Subcutaneous abdominal adipose tissue (tissue), 5 donors: ENCODE results near the gene STUB1.

Experiments
- H3K27ac ChIP-seq: one replicate; pipeline ENCODE4 v1.7.0; 2013; ENCODE audit warnings: low read depth, mild to moderate bottlenecking, inconsistent platforms, low read length, moderate library complexity
- H3K27me3 ChIP-seq, 5 donors: one replicate each; pipeline ENCODE4 v1.7.0; 2013; ENCODE audit warnings: low read length in 5 of 5, inconsistent platforms in 1 of 5; ENCODE audit not compliant: control insufficient read depth in 5 of 5, insufficient read depth in 4 of 5
- H3K36me3 ChIP-seq, 5 donors: one replicate each; pipeline ENCODE4 v1.7.0; 2013; ENCODE audit warnings: low read length in 5 of 5; ENCODE audit not compliant: control insufficient read depth in 5 of 5, insufficient read depth in 5 of 5
- H3K4me1 ChIP-seq, 5 donors: one replicate each; pipeline ENCODE4 v1.7.0; 2013; ENCODE audit warnings: low read length in 5 of 5, mild to moderate bottlenecking in 3 of 5, moderate library complexity in 1 of 5; ENCODE audit not compliant: control insufficient read depth in 5 of 5, insufficient read depth in 5 of 5
- H3K4me3 ChIP-seq, 5 donors: one replicate each; pipeline ENCODE4 v1.7.0; 2013; ENCODE audit warnings: low read length in 5 of 5, low read depth in 1 of 5
- H3K9ac ChIP-seq, 5 donors: one replicate each; pipeline ENCODE4 v1.7.0; 2013; ENCODE audit warnings: low read length in 5 of 5, mild to moderate bottlenecking in 4 of 5, moderate library complexity in 3 of 5
- H3K9me3 ChIP-seq, 5 donors: one replicate each; pipeline ENCODE4 v1.7.0; 2013; ENCODE audit warnings: low read length in 5 of 5; ENCODE audit not compliant: control insufficient read depth in 5 of 5
- donor health status: healthy.
- donor health status: healthy.
- donor health status: healthy.
- donor health status: healthy.
- donor health status: healthy.

STUB1 gene

DNA sequence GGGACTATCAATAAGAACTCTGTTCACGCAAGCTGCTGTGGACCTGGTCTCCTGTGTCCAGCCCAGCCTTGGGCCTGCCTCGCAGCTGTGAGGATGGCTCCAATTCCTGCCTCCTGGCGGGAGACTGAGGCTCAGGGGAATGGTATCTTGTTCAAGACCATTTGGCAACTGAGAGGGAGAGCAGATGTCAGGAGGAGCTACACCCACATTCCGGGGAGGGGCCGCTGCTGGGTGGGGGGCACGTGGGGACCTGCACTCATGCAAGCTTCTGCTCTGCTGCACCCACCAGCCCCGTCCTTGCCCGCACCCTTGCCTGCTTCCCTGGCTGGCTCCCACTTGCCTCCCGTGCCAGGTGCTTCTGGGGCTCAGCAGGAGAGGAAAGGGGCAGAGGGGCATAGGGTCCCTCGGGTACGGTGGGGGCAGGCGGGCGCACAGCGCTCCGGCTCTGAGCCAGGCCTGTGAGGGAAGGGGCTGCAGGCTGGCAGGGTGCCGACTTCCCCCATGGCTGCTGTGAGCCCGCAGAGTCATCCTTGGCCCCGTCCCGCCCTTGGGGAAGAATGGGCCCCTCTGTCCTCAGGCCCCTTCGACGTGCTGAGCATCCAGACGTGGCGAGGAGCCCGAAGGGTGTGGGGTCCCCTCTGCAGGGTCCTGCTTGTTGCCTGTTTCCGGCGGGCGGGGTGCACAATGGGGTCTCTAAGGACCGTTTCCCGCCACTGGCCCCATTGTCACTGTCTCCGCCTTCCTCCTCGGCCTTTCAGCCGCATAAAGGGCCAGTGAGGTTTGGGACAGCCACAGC lies 37.4 kb downstream of the STUB1 start:
- H3K36me3 ChIP-seq: no peaks in the 10 kb centered on the region
- H3K27me3 ChIP-seq: peaks cover 4 to 12% (median 5%) of the 10 kb centered on the region in 5 donors
- H3K9ac ChIP-seq: no peak overlapping the region
- H3K4me1 ChIP-seq: peaks cover 0 to 53% (median 38%) of the 10 kb centered on the region in 5 donors
- no peak overlapping the region for H3K4me3 ChIP-seq
- H3K9me3 ChIP-seq: no peaks in the 10 kb centered on the region
- no peak overlapping the region for H3K27ac ChIP-seq

DNA sequence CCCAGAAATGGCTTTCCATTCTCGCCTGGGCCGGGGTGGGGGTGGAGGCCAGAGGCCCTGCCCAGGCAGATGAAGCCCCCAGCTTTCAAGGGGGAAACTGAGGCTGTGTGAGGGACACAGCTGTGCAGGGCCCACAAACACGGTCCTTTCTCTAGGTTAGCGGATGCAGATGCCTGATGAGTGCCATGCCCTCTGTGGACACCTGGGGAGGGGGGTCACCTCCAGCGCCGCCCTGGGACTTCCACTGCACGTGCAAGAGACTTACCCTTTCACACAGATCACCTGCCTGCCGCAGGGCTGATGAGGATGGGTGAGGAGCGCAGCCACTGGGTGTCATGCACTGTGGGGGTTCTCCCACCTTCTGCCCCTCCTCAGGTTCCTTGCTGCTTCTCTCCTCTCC lies 38.2 kb downstream of the STUB1 start:
- Histone ChIP-seq H3K4me1 (peaks cover 0 to 53% (median 38%) of the 10 kb centered on the region in 5 donors), H3K4me3 (no peak overlapping the region), H3K27ac (no peak overlapping the region), H3K27me3 (peaks cover 4 to 12% (median 5%) of the 10 kb centered on the region in 5 donors), H3K9me3 (no peaks in the 10 kb centered on the region), H3K36me3 (no peaks in the 10 kb centered on the region), H3K9ac (no peak overlapping the region)

DNA sequence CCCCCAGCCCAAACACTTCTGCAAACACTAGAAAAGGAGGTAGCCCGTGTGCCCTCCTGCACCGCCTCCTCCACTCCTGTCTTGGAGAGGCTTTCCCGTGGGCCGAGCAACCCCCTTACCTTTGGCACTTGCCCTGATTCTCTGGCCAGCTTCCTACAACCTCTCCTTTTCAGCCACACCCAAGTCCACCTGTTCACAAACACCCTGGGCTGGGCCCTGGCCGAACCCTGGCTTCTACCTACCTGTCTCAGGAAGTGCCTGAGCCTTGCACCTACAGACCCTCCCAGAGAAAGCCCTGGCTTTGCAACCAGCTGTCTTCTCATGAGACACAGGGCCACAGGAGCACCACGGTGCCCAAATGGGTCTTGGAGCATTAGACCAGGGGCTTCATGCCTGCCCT lies 38.7 kb downstream of the STUB1 start:
- H3K4me1 ChIP-seq: peaks cover 0 to 52% (median 37%) of the 10 kb centered on the region in 5 donors
- peaks cover 4 to 12% (median 5%) of the 10 kb centered on the region in 5 donors for H3K27me3 ChIP-seq
- no peaks in the 10 kb centered on the region for H3K9me3 ChIP-seq
- no peak overlapping the region for H3K4me3 ChIP-seq
- no peak overlapping the region for H3K9ac ChIP-seq
- no peaks in the 10 kb centered on the region for H3K36me3 ChIP-seq
- H3K27ac ChIP-seq: no peak overlapping the region

DNA sequence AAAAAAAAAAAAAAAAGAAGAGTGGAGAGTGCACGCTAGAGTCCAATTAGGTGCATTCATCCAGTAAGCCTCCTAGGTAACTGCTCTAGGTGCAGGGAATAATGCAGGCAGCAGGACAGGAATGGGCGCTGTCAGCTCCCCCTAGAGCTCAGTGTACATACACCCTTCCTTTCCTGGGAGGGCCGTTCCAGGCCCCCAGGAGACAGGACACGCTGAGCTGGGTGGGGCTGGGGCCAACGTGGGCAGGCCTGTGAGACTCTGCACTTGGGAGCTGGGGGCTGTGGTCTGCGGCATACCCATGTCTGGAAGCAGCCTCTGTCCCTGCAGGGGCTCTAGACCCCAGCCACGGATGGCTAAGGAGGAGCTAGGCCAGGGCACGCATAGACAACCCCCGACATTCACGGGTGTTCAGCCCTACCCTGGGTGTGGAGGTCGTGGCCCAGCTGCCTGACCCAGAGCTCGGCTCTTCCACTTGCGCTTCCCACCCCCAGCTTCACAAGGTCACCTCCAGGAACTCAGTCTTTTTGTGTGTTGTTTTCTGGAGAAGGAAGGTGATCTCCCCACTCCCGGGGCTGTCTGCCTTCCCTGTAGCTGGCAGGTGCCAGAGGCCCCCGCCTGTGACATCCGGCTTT lies 39.7 kb downstream of the STUB1 start:
- H3K4me1 ChIP-seq: peaks cover 0 to 43% (median 33%) of the 10 kb centered on the region in 5 donors
- no peak overlapping the region for H3K27ac ChIP-seq
- H3K9ac ChIP-seq: peak overlapping the region in 3 of 5 donors; percentile 68 to 87 (median 68)
- H3K27me3 ChIP-seq: peaks cover 4 to 12% (median 8%) of the 10 kb centered on the region in 5 donors
- no peaks in the 10 kb centered on the region for H3K36me3 ChIP-seq
- H3K4me3 ChIP-seq: peak overlapping the region; percentile 50 to 85 (median 72)
- no peaks in the 10 kb centered on the region for H3K9me3 ChIP-seq

DNA sequence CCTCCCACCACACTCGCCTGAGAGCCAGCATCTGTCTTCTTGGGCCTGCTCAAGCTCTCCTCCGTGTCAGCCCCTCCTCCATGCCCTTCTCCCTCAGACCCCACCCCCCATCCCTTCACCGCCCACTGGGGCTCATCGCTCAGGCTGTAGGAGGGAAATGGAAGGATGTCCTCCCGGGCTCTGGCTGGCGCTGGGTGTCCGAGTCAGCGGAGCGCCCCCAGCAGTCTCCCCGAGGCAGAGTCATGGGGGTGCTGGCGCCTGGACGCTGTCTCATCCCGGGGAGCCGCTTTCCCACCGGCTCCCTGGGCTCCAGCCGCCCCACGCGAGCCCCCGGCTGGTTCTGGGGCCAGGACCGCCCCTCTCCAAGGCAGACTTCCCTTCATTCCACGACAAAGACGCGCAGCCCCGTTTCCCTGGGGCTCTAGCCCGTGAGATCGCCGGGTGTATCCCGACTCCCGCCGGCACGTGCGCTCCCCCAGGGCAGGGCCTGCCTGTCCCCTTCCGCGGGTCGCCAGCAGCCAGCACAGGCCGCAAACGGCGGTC lies 40.3 kb downstream of the STUB1 start:
- Histone ChIP-seq H3K36me3 (no peaks in the 10 kb centered on the region), H3K9ac (peak overlapping the region in 4 of 5 donors; percentile 54 to 87 (median 68)), H3K27me3 (peaks cover 7 to 17% (median 13%) of the 10 kb centered on the region in 5 donors), H3K4me3 (peak overlapping the region; percentile 50 to 85 (median 72)), H3K9me3 (no peaks in the 10 kb centered on the region), H3K4me1 (peaks cover 0 to 39% (median 30%) of the 10 kb centered on the region in 5 donors), H3K27ac (no peak overlapping the region)

DNA sequence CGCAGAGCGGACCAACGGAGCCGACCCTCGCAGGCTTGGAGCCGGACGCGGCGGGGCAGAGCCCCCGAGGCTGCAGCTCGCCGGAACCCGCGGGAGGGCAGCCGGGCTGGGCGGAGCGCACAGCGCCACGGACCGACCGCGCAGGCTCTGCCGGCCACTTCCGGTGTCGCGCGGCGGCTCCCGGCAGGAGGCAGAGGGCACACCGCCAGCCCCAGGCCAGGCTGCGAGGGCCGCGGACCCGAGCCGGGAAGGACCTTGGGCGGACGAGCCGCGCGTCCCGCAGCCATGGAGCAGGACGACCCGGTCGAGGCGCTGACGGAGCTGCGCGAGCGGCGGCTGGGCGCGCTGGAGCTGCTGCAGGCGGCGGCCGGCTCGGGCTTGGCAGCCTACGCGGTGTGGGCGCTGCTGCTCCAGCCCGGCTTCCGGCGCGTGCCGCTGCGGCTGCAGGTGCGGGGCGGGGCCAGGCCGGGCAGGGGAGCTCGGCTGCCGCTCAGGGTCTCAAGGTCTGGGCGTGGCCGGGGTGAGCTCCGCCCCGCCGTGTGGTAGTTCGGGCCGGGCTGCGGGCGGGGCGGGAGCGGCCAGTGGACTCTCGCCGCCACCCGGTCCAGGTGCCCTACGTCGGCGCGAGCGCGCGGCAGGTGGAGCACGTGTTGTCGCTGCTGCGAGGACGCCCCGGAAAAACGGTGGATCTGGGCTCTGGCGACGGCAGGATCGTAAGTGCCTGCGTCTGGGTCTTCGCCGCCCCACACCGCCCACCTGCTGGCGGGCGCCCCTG lies 41.0 kb downstream of the STUB1 start, which contains the start of gene ANTKMT:
Gene ANTKMT, plus strand, starts transcription at position 157 of the 775 bp plus-strand sequence. Its CDS starts 129 bp downstream, at position 286.
- Histone ChIP-seq H3K27ac (no peak within 1 kb of the TSS), H3K36me3 (no peaks in the 10 kb centered on the region), H3K9me3 (no peaks in the 10 kb centered on the region), H3K9ac (peak within 1 kb of the TSS in 4 of 5 donors; percentile 54 to 87 (median 68)), H3K27me3 (peaks cover 13 to 24% (median 19%) of the 10 kb centered on the region in 5 donors), H3K4me1 (peaks cover 0 to 33% (median 26%) of the 10 kb centered on the region in 5 donors), H3K4me3 (peak within 1 kb of the TSS; percentile 50 to 85 (median 72))

DNA sequence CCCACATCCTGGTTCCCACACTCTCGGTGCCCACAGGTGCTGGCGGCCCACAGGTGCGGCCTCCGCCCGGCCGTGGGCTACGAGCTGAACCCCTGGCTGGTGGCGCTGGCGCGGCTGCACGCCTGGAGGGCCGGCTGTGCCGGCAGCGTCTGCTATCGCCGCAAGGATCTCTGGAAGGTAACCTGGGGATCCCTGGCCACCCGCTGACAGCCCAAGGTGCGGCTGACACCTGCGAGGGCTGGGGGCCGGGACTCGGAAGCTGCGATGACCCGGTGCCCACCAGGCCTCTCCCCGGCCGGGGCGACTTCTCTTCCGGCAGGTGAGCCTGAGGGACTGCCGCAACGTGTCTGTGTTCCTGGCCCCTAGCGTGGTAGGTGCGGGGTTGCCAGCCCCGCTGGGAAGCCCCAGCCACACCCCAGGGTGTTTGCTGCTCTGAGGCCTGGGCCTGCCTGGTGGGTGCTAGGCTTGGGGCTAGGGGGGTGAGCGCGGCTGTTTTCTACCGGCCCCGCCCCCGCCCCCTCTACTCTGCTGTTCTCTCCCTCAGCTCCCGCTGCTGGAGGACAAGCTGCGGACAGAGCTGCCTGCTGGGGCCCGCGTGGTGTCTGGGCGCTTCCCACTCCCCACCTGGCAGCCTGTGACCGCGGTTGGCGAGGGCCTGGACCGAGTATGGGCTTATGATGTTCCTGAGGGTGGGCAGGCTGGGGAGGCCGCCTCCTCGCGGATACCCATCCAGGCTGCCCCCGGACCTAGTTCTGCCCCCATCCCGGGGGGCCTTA lies 41.7 kb downstream of the STUB1 start:
- H3K9me3 ChIP-seq: no peaks in the 10 kb centered on the region
- H3K36me3 ChIP-seq: no peaks in the 10 kb centered on the region
- peak overlapping the region in 4 of 5 donors; percentile 30 to 66 (median 56) for H3K9ac ChIP-seq
- H3K27ac ChIP-seq: no peak overlapping the region
- peaks cover 0 to 34% (median 27%) of the 10 kb centered on the region in 5 donors for H3K4me1 ChIP-seq
- peak overlapping the region in 4 of 5 donors; percentile 71 to 85 (median 78) for H3K4me3 ChIP-seq
- peaks cover 12 to 23% (median 20%) of the 10 kb centered on the region in 5 donors for H3K27me3 ChIP-seq

DNA sequence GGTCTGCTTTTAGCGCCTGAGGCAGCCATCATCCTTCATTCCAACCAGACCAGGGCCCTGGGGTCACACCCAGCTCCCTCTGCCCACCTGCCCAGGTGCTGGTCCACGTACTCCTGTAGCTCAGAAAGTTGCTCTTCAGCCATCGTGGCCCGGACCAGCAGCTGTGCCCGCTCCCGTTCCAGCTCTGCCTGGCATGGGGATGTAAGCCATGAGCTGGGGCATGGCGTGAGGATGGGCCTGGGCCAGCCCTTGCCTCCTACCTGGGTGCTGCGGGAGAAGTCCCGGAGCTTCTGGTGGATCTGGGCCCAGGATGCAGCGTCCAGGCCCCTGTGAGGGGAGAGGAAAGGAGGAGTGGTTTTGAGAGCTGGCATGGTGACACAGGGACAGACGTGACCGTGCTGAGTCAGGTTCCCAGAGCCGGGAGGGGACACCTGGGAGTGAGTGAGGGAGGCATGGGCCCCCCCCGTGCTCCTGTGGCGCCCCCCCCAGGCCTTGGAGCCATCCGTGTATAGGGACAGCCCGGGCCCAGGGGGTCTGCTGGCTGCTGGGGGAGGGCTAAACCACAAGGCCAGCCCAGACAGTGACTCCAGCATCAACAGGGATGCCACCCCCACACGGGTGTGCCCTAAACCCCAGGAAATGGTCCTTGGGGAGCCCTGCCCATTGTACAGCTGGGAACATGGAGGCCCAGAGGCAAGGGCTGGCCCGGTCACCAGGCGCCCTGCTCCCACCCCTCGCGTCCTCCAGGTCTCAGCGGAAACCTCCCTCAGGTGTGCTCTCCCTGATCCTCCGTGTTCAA lies 42.8 kb downstream of the STUB1 start:
- no peak overlapping the region for H3K9ac ChIP-seq
- H3K36me3 ChIP-seq: no peaks in the 10 kb centered on the region
- H3K27ac ChIP-seq: no peak overlapping the region
- H3K9me3 ChIP-seq: no peaks in the 10 kb centered on the region
- no peak overlapping the region for H3K4me3 ChIP-seq
- H3K27me3 ChIP-seq: peaks cover 15 to 27% (median 24%) of the 10 kb centered on the region in 5 donors
- peaks cover 0 to 43% (median 35%) of the 10 kb centered on the region in 5 donors for H3K4me1 ChIP-seq
